H9 (cell line): ENCODE data around the gene MPG. TPM values are rescaled to one million over a fixed set of nuclear protein-coding genes. Genes with fewer than 3 reads are reported as not detected.

Source experiments
- DNase-seq: peaks from one replicate; pipeline ENCODE4 v3.0.0-alpha.2; 2017
- H2AFZ ChIP-seq: one replicate; pipeline ENCODE4 v1.6.1; 2013; ENCODE audit warnings: mild to moderate bottlenecking, low read length, control low read depth, moderate library complexity
- H2AK5ac ChIP-seq: 2 replicates; pipeline ENCODE4 v1.6.1; 2013; ENCODE audit warnings: low read length, control low read depth, mixed read lengths; ENCODE audit not compliant: insufficient read length
- H2BK120ac ChIP-seq: one replicate; pipeline ENCODE4 v1.6.1; 2013; ENCODE audit warnings: low read depth, mild to moderate bottlenecking, low read length, control low read depth, inconsistent platforms; ENCODE audit not compliant: poor library complexity, severe bottlenecking
- H2BK12ac ChIP-seq: 2 replicates; pipeline ENCODE4 v1.6.1; 2013; ENCODE audit warnings: low read length, control low read depth, mixed read lengths, low read depth; ENCODE audit not compliant: insufficient read length
- H2BK15ac ChIP-seq: 2 replicates; pipeline ENCODE4 v1.6.1; 2013; ENCODE audit warnings: low read depth, low read length, control low read depth
- H2BK20ac ChIP-seq: one replicate; pipeline ENCODE4 v1.6.1; 2013; ENCODE audit warnings: low read depth, mild to moderate bottlenecking, low read length, control low read depth, inconsistent platforms; ENCODE audit not compliant: poor library complexity, severe bottlenecking
- H2BK5ac ChIP-seq: 2 replicates; pipeline ENCODE4 v1.6.1; 2013; ENCODE audit warnings: low read length, control low read depth, mixed read lengths; ENCODE audit not compliant: insufficient read length
- H3K14ac ChIP-seq: 2 replicates; pipeline ENCODE4 v1.6.1; 2013; ENCODE audit warnings: low read length, control low read depth; ENCODE audit not compliant: insufficient read depth
- H3K18ac ChIP-seq: 2 replicates; pipeline ENCODE4 v1.6.1; 2013; ENCODE audit warnings: low read depth, mild to moderate bottlenecking, mixed read lengths, low read length, control low read depth; ENCODE audit not compliant: insufficient read length
- H3K23ac ChIP-seq: 2 replicates; pipeline ENCODE4 v1.6.1; 2013; ENCODE audit warnings: low read length, control low read depth, mixed read lengths, low read depth; ENCODE audit not compliant: insufficient read length
- H3K23me2 ChIP-seq: 2 replicates; pipeline ENCODE4 v1.6.1; 2013; ENCODE audit warnings: low read depth, mild to moderate bottlenecking, mixed read lengths, low read length, control low read depth; ENCODE audit not compliant: insufficient read length, poor library complexity, severe bottlenecking
- H3K27ac ChIP-seq: 2 replicates; pipeline ENCODE4 v1.5.1; 2013; ENCODE audit warnings: low read length, control low read depth, mixed read lengths, low read depth; ENCODE audit not compliant: insufficient read length
- H3K27me3 ChIP-seq: 2 replicates; pipeline ENCODE4 v1.6.1; 2013; ENCODE audit warnings: low read length, control low read depth, inconsistent platforms; ENCODE audit not compliant: insufficient read depth
- H3K4ac ChIP-seq: 2 replicates; pipeline ENCODE4 v1.6.1; 2013; ENCODE audit warnings: low read depth, mild to moderate bottlenecking, control low read depth, inconsistent platforms, low read length, moderate library complexity
- H3K4me1 ChIP-seq: 2 replicates; pipeline ENCODE4 v1.6.1; 2013; ENCODE audit warnings: low read length, control low read depth, inconsistent platforms; ENCODE audit not compliant: insufficient read depth
- H3K4me2 ChIP-seq: 2 replicates; pipeline ENCODE4 v1.6.1; 2013; ENCODE audit warnings: low read length, control low read depth, mixed read lengths; ENCODE audit not compliant: insufficient read length, insufficient read depth
- H3K56ac ChIP-seq: 2 replicates; pipeline ENCODE4 v1.6.1; 2013; ENCODE audit warnings: low read depth, mild to moderate bottlenecking, mixed read lengths, low read length, control low read depth; ENCODE audit not compliant: insufficient read length
- H3K79me1 ChIP-seq: 2 replicates; pipeline ENCODE4 v1.6.1; 2013; ENCODE audit warnings: low read depth, mild to moderate bottlenecking, moderate library complexity, low read length, control low read depth, inconsistent platforms; ENCODE audit not compliant: insufficient read depth, poor library complexity, severe bottlenecking
- H3K79me2 ChIP-seq: 2 replicates; pipeline ENCODE4 v1.6.1; 2013; ENCODE audit warnings: low read length, control low read depth, inconsistent platforms; ENCODE audit not compliant: insufficient read depth
- H3K9ac ChIP-seq: 2 replicates; pipeline ENCODE4 v1.6.1; 2013; ENCODE audit warnings: low read length, control low read depth, mixed read lengths; ENCODE audit not compliant: insufficient read length; ENCODE audit errors: extremely low read depth
- H3K9me3 ChIP-seq: one replicate; pipeline ENCODE4 v1.6.1; 2013; ENCODE audit warnings: low read depth, low read length, inconsistent platforms; ENCODE audit not compliant: control insufficient read depth
- H3T11ph ChIP-seq: one replicate; pipeline ENCODE4 v1.6.1; 2013; ENCODE audit warnings: mild to moderate bottlenecking, low read length, control low read depth, inconsistent platforms
- H4K20me1 ChIP-seq: one replicate; pipeline ENCODE4 v1.6.1; 2013; ENCODE audit not compliant: control insufficient read depth, insufficient read length, insufficient read depth
- H4K5ac ChIP-seq: 2 replicates; pipeline ENCODE4 v1.6.1; 2013; ENCODE audit warnings: low read depth, mild to moderate bottlenecking, mixed read lengths, low read length, control low read depth; ENCODE audit not compliant: insufficient read length
- H4K8ac ChIP-seq: replicated peaks from 2 replicates; pipeline ENCODE4 v1.6.1; 2013; ENCODE audit warnings: low read length, control low read depth, mixed read lengths, low read depth; ENCODE audit not compliant: insufficient read length
- H4K91ac ChIP-seq: 2 replicates; pipeline ENCODE4 v1.6.1; 2013; ENCODE audit warnings: low read depth, mild to moderate bottlenecking, moderate library complexity, mixed read lengths, low read length, control low read depth; ENCODE audit not compliant: insufficient read length
- H3K27ac Mint-ChIP-seq, 3 experiments: 2 replicates in 2 of 3; 3 replicates in 1 of 3; pipeline ENCODE4 v1.8.0; 2020 to 2021; ENCODE audit warnings: mixed read lengths in 3 of 3, mild to moderate bottlenecking in 1 of 3, moderate library complexity in 1 of 3
- H3K27me3 Mint-ChIP-seq: 2 replicates; pipeline ENCODE4 v1.8.0; 2021; ENCODE audit warnings: low read depth, mild to moderate bottlenecking, moderate library complexity, mixed read lengths
- H3K36me3 Mint-ChIP-seq, 3 experiments: 2 replicates in 2 of 3; 3 replicates in 1 of 3; pipeline ENCODE4 v1.8.0; 2020 to 2021; ENCODE audit warnings: low read depth in 3 of 3, mixed read lengths in 3 of 3; ENCODE audit not compliant: insufficient read depth in 1 of 3
- H3K4me1 Mint-ChIP-seq, 2 experiments: 2 replicates each; pipeline ENCODE4 v1.8.0; 2020; ENCODE audit warnings: mixed read lengths in 2 of 2
- H3K4me3 Mint-ChIP-seq, 2 experiments: 2 replicates in 1 of 2; 3 replicates in 1 of 2; pipeline ENCODE4 v1.8.0; 2020 to 2021; ENCODE audit warnings: mild to moderate bottlenecking in 2 of 2, mixed read lengths in 2 of 2, moderate library complexity in 1 of 2
- H3K9me3 Mint-ChIP-seq, 2 experiments: 2 replicates in 1 of 2; 3 replicates in 1 of 2; pipeline ENCODE4 v1.8.0; 2020; ENCODE audit warnings: mild to moderate bottlenecking in 2 of 2, mixed read lengths in 2 of 2, moderate library complexity in 1 of 2
- WGBS: extraction: QIAGEN DNeasy Blood & Tissue Kit; methylation state at CpG from one replicate; pipeline ENCODE4 v1.1.7; 2013; ENCODE audit warnings: missing lambda C conversion rate, low lambda C conversion rate, mixed read lengths; ENCODE audit not compliant: insufficient read length; ENCODE audit errors: extremely low coverage; 5-methylcytosine and 5-hydroxymethylcytosine counted together
- total RNA-seq: library from RNA; stranded (reverse); gene quantifications from 2 replicates; pipeline ENCODE4 v1.2.1, GENCODE V29; 2021
- TF ChIP-seq, protein P1 (sequence below): fragments of 200-600 bp; sonication (generic); conservative IDR thresholded peaks from 3 replicates; pipeline ENCODE4 v1.8.0; 2021; ENCODE audit warnings: antibody characterized with exemption, mild to moderate bottlenecking

MPG gene
- total RNA-seq, 1 experiment from 2014 or later = 39.1 TPM

DNA sequence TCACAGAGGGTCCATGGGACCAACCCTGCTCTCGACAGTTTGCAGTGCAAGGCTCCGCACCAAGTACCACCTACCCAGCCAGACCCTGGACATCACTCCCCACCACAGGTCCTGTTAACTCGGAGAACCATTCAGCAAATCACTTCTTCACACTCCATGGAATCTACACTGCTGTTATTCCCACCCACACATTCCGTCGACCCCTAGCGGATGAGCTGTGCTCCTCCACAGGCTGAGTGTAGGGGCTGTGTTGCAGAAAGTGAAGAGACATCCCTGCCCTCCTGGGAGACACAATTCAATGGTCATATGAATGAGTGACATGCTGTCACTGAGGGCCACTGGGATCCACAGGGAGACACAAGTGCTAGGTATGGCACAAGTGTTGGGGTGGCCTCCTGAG, 27.5 kb downstream of the MPG start:
- Histone ChIP-seq H3K79me1 (no peaks in the 10 kb centered on the region), H4K8ac (no peak overlapping the region), H2BK120ac (no peak overlapping the region), H3K18ac (no peak overlapping the region), H4K5ac (no peak overlapping the region), H2BK15ac (no peak overlapping the region), H3K79me2 (no peaks in the 10 kb centered on the region), H3K14ac (no peak overlapping the region), H3K9me3 (no peaks in the 10 kb centered on the region), H3K4me2 (no peak overlapping the region), H3K27ac (no peak overlapping the region), H2BK12ac (no peak overlapping the region), H3K23me2 (no peaks in the 10 kb centered on the region), H4K20me1 (no peaks in the 10 kb centered on the region), H3K4ac (no peak overlapping the region), H3T11ph (no peak overlapping the region), H3K56ac (no peak overlapping the region), H3K4me1 (no peaks in the 10 kb centered on the region), H2BK5ac (no peak overlapping the region), H2BK20ac (no peak overlapping the region), H3K9ac (no peak overlapping the region), H3K27me3 (no peaks in the 10 kb centered on the region), H3K23ac (no peak overlapping the region), H4K91ac (no peak overlapping the region), H2AK5ac (no peak overlapping the region), H2AFZ (no peak overlapping the region)
- peaks cover 14 to 18% of the 10 kb centered on the region in 2 experiments for H3K4me1 Mint-ChIP-seq
- DNase-seq = no peak
- no peaks in the 10 kb centered on the region for H3K27me3 Mint-ChIP-seq
- no CpG with 5 or more reads among the region's 6 CpGs for WGBS
- H3K9me3 Mint-ChIP-seq = no peaks in the 10 kb centered on the region
- H3K27ac Mint-ChIP-seq = no peak overlapping the region
- peaks cover 2 to 39% (median 17%) of the 10 kb centered on the region in 3 experiments; a peak in 6 of 7 replicates for H3K36me3 Mint-ChIP-seq
- H3K4me3 Mint-ChIP-seq = no peak overlapping the region
- TF ChIP-seq, protein P1, sequence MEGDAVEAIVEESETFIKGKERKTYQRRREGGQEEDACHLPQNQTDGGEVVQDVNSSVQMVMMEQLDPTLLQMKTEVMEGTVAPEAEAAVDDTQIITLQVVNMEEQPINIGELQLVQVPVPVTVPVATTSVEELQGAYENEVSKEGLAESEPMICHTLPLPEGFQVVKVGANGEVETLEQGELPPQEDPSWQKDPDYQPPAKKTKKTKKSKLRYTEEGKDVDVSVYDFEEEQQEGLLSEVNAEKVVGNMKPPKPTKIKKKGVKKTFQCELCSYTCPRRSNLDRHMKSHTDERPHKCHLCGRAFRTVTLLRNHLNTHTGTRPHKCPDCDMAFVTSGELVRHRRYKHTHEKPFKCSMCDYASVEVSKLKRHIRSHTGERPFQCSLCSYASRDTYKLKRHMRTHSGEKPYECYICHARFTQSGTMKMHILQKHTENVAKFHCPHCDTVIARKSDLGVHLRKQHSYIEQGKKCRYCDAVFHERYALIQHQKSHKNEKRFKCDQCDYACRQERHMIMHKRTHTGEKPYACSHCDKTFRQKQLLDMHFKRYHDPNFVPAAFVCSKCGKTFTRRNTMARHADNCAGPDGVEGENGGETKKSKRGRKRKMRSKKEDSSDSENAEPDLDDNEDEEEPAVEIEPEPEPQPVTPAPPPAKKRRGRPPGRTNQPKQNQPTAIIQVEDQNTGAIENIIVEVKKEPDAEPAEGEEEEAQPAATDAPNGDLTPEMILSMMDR = peak; percentile 22; the same call in 2 of the 3 replicates
